ENCODE data around the gene RPE65.
"Not testable (repeated sequence)": the region's sequence is repeated elsewhere in the genome, so short reads cannot be mapped to it uniquely, and the experiment has no call there.

Gene RPE65

DNA sequence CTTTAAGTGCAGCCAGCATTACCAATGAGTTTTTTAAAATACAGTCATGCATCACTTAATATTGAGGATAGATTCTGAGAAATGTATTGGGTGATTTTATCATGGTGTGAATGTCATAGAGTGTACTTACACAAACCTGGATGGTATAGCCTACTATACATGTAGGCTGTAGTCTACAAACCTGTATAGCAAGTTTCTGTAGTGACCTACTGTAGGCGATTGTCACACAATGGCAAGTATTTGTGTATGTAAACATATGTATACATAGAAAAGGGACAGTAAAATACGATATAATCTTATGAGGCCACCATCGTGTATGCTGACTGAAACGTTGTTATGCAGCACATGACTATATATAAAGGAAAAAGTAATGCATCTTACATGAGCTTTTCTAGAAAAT lies 48.2 kb downstream of the RPE65 start:
- no peak overlapping the region for H3K4me3 ChIP-seq (ENCODE audit: low read depth, low read length)
- no peak for TF ChIP-seq CTCF (IDR thresholded peaks at IDR 0.05; ENCODE audit: control insufficient read depth, extremely low read depth, insufficient read depth)
- peak; percentile 84 for DNase-seq (ENCODE audit: low read depth)

GRCh38 chr1:68395575-68395974 lies 54.2 kb downstream of the RPE65 start:
- not testable (repeated sequence) for DNase-seq (ENCODE audit: low read depth); H3K4me3 ChIP-seq (ENCODE audit: low read depth, low read length)

DNA sequence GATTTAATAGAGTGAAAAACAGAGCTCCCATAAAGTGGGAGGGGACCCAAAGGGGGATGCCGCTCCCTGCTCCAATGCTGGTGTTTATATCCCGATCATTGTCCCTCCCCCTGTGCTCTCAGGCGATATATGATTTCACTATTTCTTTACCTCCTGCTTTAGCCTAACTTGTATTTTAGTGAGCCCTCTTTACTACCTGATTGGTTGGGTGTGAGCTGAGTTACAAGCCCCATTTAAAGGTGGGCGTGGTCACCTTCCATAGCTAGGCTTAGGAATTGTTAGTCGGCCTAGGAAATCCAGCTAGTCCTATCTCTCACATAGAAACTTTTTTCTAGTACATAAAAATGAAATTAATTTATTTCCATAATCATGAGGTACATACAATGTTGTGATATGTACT lies 57.3 kb downstream of the RPE65 start:
- not testable (repeated sequence) for DNase-seq (ENCODE audit: low read depth); H3K4me3 ChIP-seq (ENCODE audit: low read depth, low read length)

DNA sequence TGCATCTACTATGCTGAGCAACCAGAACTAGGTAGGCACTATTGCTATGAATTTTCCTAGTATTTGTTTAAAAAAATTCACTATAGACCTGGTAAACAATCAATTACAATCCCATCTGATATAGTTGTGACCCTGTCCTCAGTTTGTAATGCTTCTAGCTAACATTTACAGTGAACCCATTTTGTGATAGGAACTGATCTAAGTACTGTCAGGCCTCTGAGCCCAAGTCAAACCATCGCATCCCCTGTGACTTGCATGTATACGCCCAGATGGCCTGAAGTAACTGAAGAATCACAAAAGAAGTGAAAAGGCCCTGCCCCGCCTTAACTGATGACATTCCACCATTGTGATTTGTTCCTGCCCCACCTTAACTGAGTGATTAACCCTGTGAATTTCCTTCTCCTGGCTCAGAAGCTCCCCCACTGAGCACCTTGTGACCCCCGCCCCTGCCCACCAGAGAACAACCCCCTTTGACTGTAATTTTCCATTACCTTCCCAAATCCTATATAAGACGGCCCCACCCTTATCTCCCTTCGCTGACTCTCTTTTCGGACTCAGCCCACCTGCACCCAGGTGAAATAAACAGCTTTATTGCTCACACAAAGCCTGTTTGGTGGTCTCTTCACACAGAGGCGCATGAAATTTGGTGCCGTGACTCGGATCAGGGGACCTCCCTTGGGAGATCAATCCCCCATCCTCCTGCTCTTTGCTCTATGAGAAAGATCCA lies 63.8 kb downstream of the RPE65 start:
- not testable (repeated sequence) for DNase-seq (ENCODE audit: low read depth)

DNA sequence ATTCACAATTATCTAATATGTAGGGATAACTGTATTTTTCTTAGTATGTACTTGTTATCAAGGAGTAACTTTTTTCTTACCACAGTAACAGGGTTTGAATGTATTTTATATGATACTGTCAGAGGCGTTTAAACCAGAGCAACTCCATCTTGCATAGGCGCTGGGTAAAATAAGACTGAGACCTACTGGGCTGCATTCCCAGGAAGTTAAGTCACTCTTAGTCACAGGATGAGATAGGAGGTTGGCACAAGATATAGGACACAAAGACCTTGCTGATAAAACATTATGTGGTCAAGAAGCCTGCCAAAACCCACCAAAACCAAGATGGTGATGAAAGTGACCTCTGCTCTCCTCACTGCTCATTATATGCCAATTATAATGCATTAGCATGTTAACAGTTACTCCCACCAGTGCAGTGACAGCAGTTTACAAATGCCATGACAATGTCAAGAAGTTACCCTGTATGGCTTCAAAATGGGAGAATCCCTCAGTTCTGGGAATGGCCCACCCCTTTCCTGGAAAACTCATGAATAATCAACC lies 64.8 kb downstream of the RPE65 start:
- no peak overlapping the region for H3K4me3 ChIP-seq (ENCODE audit: low read depth, low read length)
- no peak for TF ChIP-seq CTCF (IDR thresholded peaks at IDR 0.05; ENCODE audit: control insufficient read depth, extremely low read depth, insufficient read depth)
- no peak for DNase-seq (ENCODE audit: low read depth)

More for the DNA sequence above, 63.8 kb downstream of the RPE65 start:
- H3K4me3 ChIP-seq (ENCODE audit: low read depth, low read length) = not testable (repeated sequence)

DNA sequence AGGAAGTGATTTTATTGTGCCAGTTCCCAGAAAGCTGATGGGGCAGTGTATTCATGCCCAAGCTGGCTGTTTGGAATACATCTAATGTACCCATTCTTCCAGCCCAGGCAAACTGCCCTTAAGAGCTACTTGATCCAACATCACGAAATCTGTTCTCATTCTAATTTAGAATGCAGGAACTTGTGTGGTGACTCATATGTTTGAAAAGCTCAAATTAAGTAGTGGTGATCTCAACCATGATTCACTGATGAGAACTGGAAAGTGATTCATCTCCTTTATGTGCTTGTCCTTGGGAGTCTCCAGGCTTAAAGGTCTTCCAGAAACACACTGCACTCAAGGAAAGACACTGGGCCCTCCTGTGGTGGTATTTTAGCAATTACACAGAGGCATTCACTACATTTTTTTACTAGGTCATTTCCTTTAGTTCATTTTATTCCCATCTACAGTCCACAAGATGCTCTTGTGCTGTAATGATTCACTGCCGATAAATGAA lies 65.4 kb downstream of the RPE65 start:
- no peak for TF ChIP-seq CTCF (IDR thresholded peaks at IDR 0.05; ENCODE audit: control insufficient read depth, extremely low read depth, insufficient read depth)
- no peak for DNase-seq (ENCODE audit: low read depth)

DNA sequence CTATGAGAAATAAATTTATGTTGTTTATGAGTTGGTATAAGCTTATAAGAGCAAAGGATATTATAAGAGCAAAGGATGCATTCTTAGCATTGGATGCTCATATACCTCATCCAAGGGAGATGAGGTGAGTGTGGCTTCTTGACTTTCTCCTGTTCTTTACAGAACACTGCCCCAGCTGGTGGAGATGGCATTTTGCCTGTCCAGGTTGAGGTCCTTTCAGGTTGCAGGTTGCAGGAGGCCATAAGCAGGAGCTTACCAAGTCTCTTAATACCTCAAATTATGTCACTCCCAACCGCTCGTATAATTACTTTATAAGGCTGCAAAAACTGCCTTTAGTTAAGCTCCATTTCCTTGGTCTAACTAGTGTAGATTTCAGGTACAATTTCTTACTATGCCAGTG lies 66.7 kb downstream of the RPE65 start:
- no peak for DNase-seq (ENCODE audit: low read depth)
- no peak for TF ChIP-seq CTCF (IDR thresholded peaks at IDR 0.05; ENCODE audit: control insufficient read depth, extremely low read depth, insufficient read depth)
- H3K4me3 ChIP-seq (ENCODE audit: low read depth, low read length) = no peak overlapping the region

More for the DNA sequence above, 65.4 kb downstream of the RPE65 start:
- H3K4me3 ChIP-seq (ENCODE audit: low read depth, low read length) = no peak overlapping the region

- no peak for DNase-seq (ENCODE audit: low read depth)
- H3K4me3 ChIP-seq (ENCODE audit: low read depth, low read length) = no peak overlapping the region
- no peak for TF ChIP-seq CTCF (IDR thresholded peaks at IDR 0.05; ENCODE audit: control insufficient read depth, extremely low read depth, insufficient read depth)
Measured at GRCh38 chr1:68379085-68379478, 70.7 kb downstream of the RPE65 start.

Measured in LNCaP clone FGC (cell line).